SHP77 treated with DMSO at 0.1 percent for 48 hours (cell line): Measurements from ENCODE around the gene MXD1.

Source experiments
- DNase-seq: peaks from one replicate; lab custom pipeline; 2025; lab: John Stamatoyannopoulos, UW

Gene MXD1

GRCh38 chr2:69977186-69977585 lies 62.3 kb downstream of the MXD1 start:
- no peak for DNase-seq

GRCh38 chr2:69977906-69978482 lies 63.1 kb downstream of the MXD1 start:
- DNase-seq, result no peak

DNA sequence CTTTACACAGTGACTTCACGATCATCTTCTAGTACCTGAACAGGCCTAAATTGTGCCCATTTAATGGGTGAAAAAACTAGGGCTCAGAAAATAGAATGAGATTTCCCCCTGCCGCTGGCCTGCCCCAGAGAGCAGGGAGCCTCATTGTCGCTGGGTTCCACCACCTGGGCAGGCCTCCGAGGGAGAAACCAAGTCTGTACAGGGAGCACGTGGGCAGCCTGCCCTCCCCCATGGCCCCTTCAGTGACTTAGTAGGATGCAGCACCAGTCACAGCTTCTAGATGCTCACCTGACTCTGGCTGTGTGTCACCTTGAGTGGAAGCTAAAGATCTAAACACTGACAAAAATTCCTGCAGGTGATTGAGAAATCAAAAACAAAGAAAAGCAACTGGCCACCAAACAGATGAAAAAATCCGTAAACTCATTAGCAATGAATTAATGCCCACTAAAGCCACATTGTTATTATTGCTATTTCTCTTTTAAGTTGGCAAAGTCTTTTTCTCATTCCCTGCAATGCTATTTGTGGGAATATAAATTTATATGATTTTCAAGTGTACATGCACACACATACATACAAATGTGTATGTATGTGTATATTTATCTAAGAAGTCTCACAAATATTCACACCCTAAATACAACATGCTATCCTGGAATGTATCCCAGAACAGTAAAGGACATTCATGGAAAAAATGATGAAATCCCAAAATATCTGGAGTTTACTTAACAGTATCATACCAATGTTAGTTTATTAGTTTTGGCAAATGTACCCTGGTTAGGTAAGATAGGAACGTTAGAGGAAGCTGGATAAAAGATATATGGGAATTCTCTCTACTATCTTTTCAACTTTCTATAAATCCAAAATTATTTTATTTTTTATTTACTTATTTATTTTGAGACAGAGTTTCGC lies 65.2 kb downstream of the MXD1 start:
- DNase-seq, result no peak

- DNase-seq, result no peak
Observed at GRCh38 chr2:69983392-69983966, 68.6 kb downstream of the MXD1 start.

DNA sequence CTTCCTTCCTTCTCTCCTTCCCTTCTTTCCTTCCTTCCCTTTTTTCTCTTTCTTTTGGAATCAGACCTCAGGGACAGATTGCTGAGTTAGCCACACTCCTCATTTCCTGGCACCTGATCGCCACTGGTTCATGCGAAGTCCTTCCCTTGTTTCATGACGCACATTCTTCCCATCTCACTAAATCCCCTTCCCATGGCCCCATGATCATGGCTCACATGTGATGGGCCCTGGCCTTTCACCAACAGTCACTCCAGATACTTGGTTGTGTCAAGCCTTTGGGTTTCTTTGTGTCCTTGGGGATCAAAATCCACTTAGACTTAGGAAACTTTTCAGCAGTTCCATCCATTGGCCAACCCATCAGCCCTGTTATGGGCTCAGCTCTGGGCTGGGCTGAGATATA lies 70.3 kb downstream of the MXD1 start:
- no peak for DNase-seq

DNA sequence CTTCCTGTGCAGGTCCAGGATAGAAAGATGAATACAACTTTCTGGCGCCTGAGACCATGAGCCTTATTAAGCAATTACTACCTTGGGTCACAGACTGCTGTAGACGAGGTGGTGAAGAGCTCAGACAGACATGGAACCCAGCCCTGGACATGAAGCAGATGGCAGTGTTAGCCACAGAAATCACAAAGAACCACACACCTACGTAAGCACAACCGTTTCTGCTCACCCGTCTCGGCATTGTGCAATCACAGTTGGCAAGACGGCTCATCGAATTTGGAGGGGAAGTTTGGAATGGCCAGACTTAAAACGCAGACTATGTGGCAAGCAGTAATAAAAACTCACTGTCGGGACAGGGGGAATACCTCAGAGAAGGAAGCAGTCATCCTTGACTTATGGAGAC lies 70.8 kb downstream of the MXD1 start:
- no peak for DNase-seq

DNA sequence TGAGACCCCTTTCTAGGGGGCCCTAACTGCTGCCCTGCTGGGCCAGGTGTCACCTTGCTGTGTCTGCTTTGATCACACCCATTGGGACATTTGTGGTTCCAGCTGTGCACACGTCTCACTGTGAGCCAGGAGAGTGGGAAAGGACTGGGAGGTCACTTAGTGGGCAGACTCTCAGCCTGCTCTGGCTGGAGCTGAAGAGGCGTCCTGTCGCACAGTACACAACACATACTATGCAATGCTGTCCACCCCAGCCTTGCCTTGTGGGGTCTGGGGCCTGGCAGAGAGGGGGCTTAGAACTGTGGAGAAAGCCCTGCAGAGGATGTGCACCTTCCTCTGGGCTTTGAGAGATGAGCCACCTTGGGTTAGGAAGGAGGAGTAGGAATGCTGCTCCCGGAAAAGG lies 71.8 kb downstream of the MXD1 start:
- no peak for DNase-seq

DNA sequence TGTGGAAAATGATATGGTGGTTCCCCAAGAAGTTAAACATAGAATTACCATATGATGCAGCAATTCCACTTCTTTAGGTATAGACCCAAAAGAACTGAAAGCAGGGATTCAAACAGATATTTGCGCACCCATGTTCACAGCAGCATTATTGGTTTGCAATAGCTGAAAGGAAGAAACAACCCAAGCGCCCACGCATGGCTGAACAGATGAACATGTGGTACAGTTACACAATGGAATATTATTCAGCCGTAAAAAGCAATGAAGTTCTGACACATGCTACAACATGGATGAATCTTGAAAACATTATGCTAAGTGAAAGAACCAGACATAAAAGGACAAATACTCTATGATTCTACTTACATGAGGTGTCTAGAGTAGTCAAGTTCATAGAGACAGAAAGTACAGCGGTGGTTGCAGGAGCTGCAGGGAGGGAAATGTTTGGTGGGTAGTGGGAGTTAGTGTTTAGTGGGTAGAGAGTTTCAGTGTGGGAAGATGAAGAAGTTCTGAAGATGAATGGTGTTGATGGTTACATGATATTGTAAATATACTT lies 73.3 kb downstream of the MXD1 start:
- DNase-seq, result no peak

DNA sequence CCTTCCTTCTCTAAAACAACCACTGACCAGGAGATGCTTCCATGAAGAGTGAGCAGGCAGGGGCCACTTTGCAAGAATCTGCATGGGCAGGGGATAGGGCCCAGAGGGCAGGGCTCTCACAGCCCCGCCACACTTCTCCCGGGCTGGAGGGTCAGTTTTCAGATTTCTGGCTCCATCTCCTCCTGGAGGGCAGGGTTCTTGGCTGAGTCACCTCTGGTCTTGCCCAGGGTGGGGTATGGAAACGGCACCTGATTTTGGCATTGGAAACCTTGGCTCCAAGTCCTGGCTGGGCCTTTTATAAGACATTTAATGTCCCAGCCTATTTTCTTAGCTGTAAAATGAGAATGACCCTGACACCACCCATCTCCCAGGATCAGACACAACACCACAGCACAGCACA lies 74.1 kb downstream of the MXD1 start:
- no peak for DNase-seq

GRCh38 chr2:69989441-69990105 lies 74.7 kb downstream of the MXD1 start:
- DNase-seq, result no peak
